ENCODE data around the gene YRDC. TPM values are rescaled to one million over a fixed set of nuclear protein-coding genes. Genes with fewer than 3 reads are reported as not detected.

YRDC gene
- total and polyA plus RNA-seq, 2 of the 13 experiments (the other 11 are each of a cell fraction or from before 2014, with no cell fraction given), result 27.5 to 29.2 TPM

- WGBS (ENCODE audit: low lambda C conversion rate), result 99% methylated on average over 2 of the region's 2 CpGs
- H3K9ac ChIP-seq (ENCODE audit: insufficient read depth, low read depth, low read length), result no peak overlapping the region
- POLR2A ChIA-PET, result no interaction called here
- H3K79me2 ChIP-seq (ENCODE audit: insufficient read depth, low read length), result no peaks in the 10 kb centered on the region
- no TSS peak for BruUV-seq (replicated peaks)
- H3K9me3 ChIP-seq (ENCODE audit: low read length), result no peaks in the 10 kb centered on the region
- H2AFZ ChIP-seq (ENCODE audit: low read length), result no peak overlapping the region
- in situ Hi-C loops (cut with HindIII; ENCODE audit: extremely low pct_ligation_motif_present, low pct_unique_long_range_greater_than_20kb), result loop anchor here (5.0 kb wide), 1 partner anchor 44 kb away; the partner anchor contains the start of gene MTF1
- peaks cover 3 to 28% of the 10 kb centered on the region in 2 experiments; a peak in 3 of 5 replicates for H3K36me3 ChIP-seq (replicated peaks in 1 of 2; ENCODE audit: control insufficient read depth in 1 of 2, insufficient read depth in 2 of 2, low read length in 2 of 2)
- intact Hi-C loops (cut with micrococcal nuclease; ENCODE audit: unreplicated experiment), result no loop called here
- H3K27me3 ChIP-seq (ENCODE audit: control insufficient read depth in 1 of 2, insufficient read depth in 2 of 2, low read length in 2 of 2), result no peaks in the 10 kb centered on the region
- H3K4me1 ChIP-seq (ENCODE audit: insufficient read depth, low read length), result peaks cover 31% of the 10 kb centered on the region
- FAIRE-seq (no peak), ATAC-seq (no peak), DNase-seq (ENCODE audit: low spot score) (no peak)
- no peaks in the 10 kb centered on the region for H4K20me1 ChIP-seq (ENCODE audit: insufficient read depth, low read length)
- H3K27ac ChIP-seq (ENCODE audit: extremely low read length, insufficient read depth, low read length), result no peak overlapping the region
- H3K4me3 ChIP-seq (replicated peaks in 1 of 3; ENCODE audit: insufficient read depth in 1 of 3, low read depth in 2 of 3, low read length in 3 of 3), result no peak overlapping the region
- CTCF ChIA-PET (ENCODE audit: low intra/inter-chr PET ratio, low total read pairs), result no interaction called here
- TF ChIP-seq CSRNP2 (CRISPR knock-in tag; conservative IDR thresholded peaks at IDR 0.05; ENCODE audit: low read depth) (no peak), ZNF800 (CRISPR knock-in tag; IDR thresholded peaks at IDR 0.05) (no peak), ZKSCAN5 (CRISPR knock-in tag; IDR thresholded peaks at IDR 0.05) (no peak), GLMP (CRISPR knock-in tag; IDR thresholded peaks at IDR 0.05; ENCODE audit: borderline replicate concordance) (no peak), ZNF20 (CRISPR knock-in tag; IDR thresholded peaks at IDR 0.05) (no peak), ZSCAN29 (CRISPR knock-in tag; conservative IDR thresholded peaks at IDR 0.05) (no peak)
- no peak overlapping the region for H3K4me2 ChIP-seq (ENCODE audit: low read depth, low read length)
Observed at GRCh38 chr1:37813529-37814145, 5.6 kb upstream of the YRDC start.

Data from HepG2 (cell line).